Articular chondrocyte of knee joint (primary cell): ENCODE measurements around the gene PTX3. TPM values are rescaled to one million over a fixed set of nuclear protein-coding genes. Genes with fewer than 3 reads are reported as not detected.

Experiments used
- total RNA-seq: library from RNA; depleted of rRNA; stranded (reverse); fragments of >200 nt; gene quantifications from 2 replicates; pipeline ENCODE4 v1.2.3, GENCODE V29; 2012

Gene PTX3
- total RNA-seq: 174 and 549 TPM in 2 replicates

GRCh38 chr3:157436583-157437291 is at the start of gene PTX3:
Gene PTX3 (plus strand): TSS chr3:157436850. CDS start chr3:157436934, 84 bp downstream.

Other genes starting within 250 kb of the PTX3 start
- gene VEPH1, start 66.6 kb downstream of the PTX3 start, total RNA-seq: 22.5 and 55.6 TPM in 2 replicates